Activated CD4-positive, alpha-beta T cell treated with anti-CD3 and anti-CD28 coated beads, Interleukin-2, amount 10 ng/mL, durations not matched to agents 7 days and 5 days (primary cell): ENCODE results near the gene EXOC7. TPM values are rescaled to one million over a fixed set of nuclear protein-coding genes. Genes with fewer than 3 reads are reported as not detected.

Source experiments
- CTCF ChIA-PET: fragments of 350-600 bp; sonication (Branson Sonifier 250); formaldehyde crosslinking; loops from one replicate; lab custom pipeline; 2021; ENCODE audit warnings: antibody characterized with exemption; lab: Charles Lee
- POLR2A ChIA-PET: fragments of 350-600 bp; sonication (Branson Sonifier 250); formaldehyde crosslinking; loops from one replicate; lab custom pipeline; 2021; ENCODE audit warnings: antibody characterized with exemption; lab: Charles Lee
- DNase-seq: peaks from one replicate; pipeline ENCODE4 v3.0.0-alpha.2; 2020
- H3K27ac Mint-ChIP-seq: one replicate; pipeline ENCODE4 v1.8.0; 2021; ENCODE audit warnings: mild to moderate bottlenecking, moderate library complexity, mixed read lengths
- H3K27me3 Mint-ChIP-seq: one replicate; pipeline ENCODE4 v1.8.0; 2021; ENCODE audit warnings: mixed read lengths
- H3K36me3 Mint-ChIP-seq: one replicate; pipeline ENCODE4 v1.8.0; 2021; ENCODE audit warnings: low read depth, mixed read lengths
- H3K4me1 Mint-ChIP-seq: one replicate; pipeline ENCODE4 v1.8.0; 2021; ENCODE audit warnings: mixed read lengths
- H3K4me3 Mint-ChIP-seq: one replicate; pipeline ENCODE4 v1.8.0; 2021; ENCODE audit warnings: mild to moderate bottlenecking, moderate library complexity, mixed read lengths
- H3K9me3 Mint-ChIP-seq: one replicate; pipeline ENCODE4 v1.8.0; 2021; ENCODE audit warnings: mixed read lengths
- total RNA-seq, 2 experiments: library from RNA; stranded (reverse); gene quantifications; one replicate each; pipeline ENCODE4 v1.2.3, GENCODE V29; 2021

EXOC7 gene
- total RNA-seq, 2 experiments from 2014 or later: 140 to 147 TPM

DNA sequence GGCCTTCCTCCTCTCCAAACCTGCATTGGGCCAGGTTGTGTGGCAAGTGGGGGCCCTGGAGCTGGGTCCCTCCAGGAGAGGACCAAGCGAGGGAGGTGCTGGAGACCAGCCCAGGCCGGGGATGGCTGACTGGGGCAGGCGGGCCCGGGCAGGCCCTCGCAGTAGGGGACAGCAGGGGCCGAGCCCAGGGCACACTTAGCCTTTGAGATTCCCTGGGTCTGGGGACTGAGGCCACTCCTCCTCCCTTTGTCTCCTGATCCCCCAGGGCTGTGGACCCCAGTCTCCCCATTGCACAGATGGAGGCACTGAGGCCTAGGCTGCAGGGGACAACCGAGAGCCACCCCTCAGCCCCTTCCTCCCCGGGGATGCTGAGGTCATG is 32.2 kb upstream of the EXOC7 start:
- Mint-ChIP-seq H3K9me3 (no peaks in the 10 kb centered on the region), H3K36me3 (no peaks in the 10 kb centered on the region), H3K4me1 (peaks cover 26% of the 10 kb centered on the region), H3K4me3 (no peak overlapping the region), H3K27ac (peak overlapping the region; percentile 50), H3K27me3 (peaks cover 13% of the 10 kb centered on the region)
- no peak for DNase-seq
- CTCF ChIA-PET: interaction anchor here (4.5 kb wide), 1 partner anchor 145 kb away, joined by 21 read pairs; no protein-coding TSS in a partner anchor
- POLR2A ChIA-PET: no interaction called here

DNA sequence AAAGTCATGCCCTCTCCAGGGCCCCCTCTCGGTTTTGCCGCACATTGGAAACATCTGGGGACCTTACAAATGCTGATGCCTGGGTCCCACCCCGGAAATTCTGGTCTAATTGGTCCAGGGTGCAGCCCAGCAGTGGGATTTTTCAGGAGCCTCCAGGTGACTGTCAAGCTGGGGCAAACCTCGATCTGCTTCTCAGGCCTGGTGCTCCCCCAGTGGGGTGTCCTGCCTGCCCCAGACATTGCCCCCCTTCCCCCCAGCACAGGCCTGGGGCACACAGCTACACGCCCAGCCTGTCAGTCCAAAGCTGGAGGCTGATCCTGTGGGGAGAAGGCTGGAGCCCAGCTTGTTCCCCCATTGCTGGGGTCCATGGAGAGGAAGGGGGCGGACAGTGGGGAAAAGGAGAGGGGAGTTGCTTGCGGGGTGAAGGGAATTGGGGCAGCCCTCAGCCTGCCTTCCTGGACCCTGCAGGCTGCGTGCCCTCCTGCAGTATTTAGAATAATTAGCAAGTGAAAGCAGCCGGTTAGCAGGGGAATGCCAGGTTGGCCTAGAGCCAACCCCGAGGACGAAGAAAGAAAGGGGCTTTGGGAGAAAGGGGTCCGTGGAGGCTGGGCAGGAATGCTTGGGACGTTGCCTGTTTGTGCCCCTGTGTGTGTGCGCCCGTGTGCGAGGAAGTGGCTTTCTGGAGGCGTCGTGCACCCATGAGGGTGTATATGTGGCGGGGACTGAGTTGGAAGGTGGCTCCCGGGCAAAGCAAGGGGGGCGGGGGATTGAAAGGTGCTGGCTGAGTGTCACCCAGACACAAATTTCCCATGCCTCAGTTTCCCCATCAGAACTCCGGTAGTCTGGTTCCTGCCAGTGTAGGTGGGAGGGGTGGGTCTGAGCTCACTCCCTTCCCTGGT is 31.6 kb upstream of the EXOC7 start:
- no peaks in the 10 kb centered on the region for H3K9me3 Mint-ChIP-seq
- H3K36me3 Mint-ChIP-seq: no peaks in the 10 kb centered on the region
- no peak for DNase-seq
- H3K4me1 Mint-ChIP-seq: peaks cover 25% of the 10 kb centered on the region
- CTCF ChIA-PET: interaction anchor here (0.7 to 4.5 kb wide), 3 partner anchors 11 to 145 kb away, joined by 5 to 21 read pairs (median 9); no protein-coding TSS in a partner anchor
- H3K4me3 Mint-ChIP-seq: no peak overlapping the region
- POLR2A ChIA-PET: no interaction called here
- H3K27me3 Mint-ChIP-seq: peaks cover 9% of the 10 kb centered on the region
- H3K27ac Mint-ChIP-seq: peak overlapping the region; percentile 43

DNA sequence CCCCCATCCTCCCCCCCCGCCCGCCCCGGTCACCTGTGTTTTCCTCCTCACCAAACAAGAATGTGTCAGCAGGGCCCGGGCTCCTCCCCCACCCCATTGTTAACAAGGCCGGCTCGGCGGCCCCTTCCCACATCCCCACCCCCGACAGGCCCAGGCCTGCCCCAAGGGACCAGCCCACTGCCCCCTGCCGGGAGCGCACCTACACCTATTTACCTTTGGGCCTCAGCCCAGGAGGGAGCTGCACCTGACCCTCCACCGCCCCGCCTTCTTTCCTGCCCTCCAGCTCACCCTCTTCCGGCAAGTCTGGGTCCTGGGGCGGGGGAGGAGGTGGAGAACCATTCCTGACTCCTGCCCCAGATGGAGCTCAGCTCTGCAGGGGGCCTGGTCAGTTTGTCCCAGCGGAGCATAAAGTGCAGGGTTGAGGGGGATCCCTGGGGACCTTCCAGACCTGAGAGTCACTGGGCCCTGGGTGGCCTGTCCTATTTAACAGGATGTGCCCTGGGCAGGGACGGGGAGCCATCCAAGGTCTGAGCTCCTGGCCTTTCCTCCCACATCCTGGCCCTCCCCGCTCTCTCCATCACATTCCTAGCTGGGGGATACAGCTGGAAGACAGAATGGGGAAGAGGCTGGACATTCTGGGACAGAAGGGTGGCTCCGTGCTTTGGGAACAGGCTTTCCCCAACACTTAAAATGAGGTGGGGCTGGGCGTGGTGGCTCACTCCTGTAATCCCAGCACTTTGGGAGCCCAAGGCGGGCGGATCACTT is 29.2 kb upstream of the EXOC7 start:
- no peaks in the 10 kb centered on the region for H3K27me3 Mint-ChIP-seq
- DNase-seq: no peak
- no peak overlapping the region for H3K27ac Mint-ChIP-seq
- no peaks in the 10 kb centered on the region for H3K9me3 Mint-ChIP-seq
- ChIA-PET POLR2A (interaction anchor here (0.6 to 1.0 kb wide), 2 partner anchors 57 to 138 kb away, joined by 3 read pairs; no protein-coding TSS in a partner anchor), CTCF (interaction anchor here (0.7 to 4.5 kb wide), 7 partner anchors 8 to 148 kb away, joined by 3 to 21 read pairs (median 9); no protein-coding TSS in a partner anchor)
- peaks cover 29% of the 10 kb centered on the region for H3K4me1 Mint-ChIP-seq
- no peak overlapping the region for H3K4me3 Mint-ChIP-seq
- H3K36me3 Mint-ChIP-seq: no peaks in the 10 kb centered on the region

DNA sequence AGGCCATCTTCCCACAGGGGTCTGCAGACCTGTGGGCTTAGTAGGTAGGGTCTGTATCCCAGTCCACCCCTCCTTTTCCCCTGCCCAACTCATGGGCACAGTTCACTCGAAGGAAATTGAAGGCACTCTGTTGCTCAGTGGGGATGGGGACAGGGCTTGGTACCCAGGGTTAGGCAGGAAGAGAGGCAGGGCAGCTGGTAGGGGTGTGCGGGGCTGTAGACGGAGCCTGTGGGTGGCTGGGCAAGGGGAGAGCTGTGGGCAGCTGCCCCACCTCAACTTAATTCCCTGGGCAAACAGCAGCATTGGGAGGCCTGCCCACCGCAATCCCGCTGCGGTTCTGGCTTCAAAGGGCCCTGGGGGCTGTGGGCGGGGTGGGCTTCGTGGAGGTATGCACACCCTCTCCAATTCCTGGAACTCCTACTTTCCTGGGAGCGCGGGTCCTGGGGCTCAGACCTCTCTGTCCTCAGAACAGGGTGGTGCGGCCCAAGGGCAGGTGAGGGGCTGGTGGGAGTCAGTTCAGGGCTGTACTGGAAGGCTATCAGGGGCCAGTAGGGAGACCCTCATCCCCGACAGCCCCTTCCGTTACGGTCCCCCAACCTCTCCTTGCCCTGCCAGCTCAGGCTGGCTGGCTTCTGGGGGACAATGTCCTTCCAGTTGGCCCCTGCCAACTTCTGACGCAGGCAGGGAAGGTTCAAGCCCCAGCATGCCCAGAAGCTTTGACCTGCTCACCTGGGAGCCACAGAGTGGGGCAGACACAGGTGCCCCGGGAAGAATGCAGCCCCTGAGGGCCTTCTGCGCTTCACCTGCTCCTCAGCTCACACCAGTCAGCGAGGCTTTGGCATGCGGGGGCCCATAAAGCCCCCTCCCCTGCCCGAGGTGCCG is 28.3 kb upstream of the EXOC7 start:
- no peaks in the 10 kb centered on the region for H3K36me3 Mint-ChIP-seq
- H3K4me1 Mint-ChIP-seq: peaks cover 34% of the 10 kb centered on the region
- no peak for DNase-seq
- H3K27ac Mint-ChIP-seq: peak overlapping the region; percentile 64
- no peaks in the 10 kb centered on the region for H3K9me3 Mint-ChIP-seq
- H3K27me3 Mint-ChIP-seq: no peaks in the 10 kb centered on the region
- ChIA-PET POLR2A (no interaction called here), CTCF (interaction anchor here (1.3 to 4.5 kb wide), 3 partner anchors 10 to 148 kb away, joined by 4 to 21 read pairs (median 17); no protein-coding TSS in a partner anchor)
- H3K4me3 Mint-ChIP-seq: no peak overlapping the region

DNA sequence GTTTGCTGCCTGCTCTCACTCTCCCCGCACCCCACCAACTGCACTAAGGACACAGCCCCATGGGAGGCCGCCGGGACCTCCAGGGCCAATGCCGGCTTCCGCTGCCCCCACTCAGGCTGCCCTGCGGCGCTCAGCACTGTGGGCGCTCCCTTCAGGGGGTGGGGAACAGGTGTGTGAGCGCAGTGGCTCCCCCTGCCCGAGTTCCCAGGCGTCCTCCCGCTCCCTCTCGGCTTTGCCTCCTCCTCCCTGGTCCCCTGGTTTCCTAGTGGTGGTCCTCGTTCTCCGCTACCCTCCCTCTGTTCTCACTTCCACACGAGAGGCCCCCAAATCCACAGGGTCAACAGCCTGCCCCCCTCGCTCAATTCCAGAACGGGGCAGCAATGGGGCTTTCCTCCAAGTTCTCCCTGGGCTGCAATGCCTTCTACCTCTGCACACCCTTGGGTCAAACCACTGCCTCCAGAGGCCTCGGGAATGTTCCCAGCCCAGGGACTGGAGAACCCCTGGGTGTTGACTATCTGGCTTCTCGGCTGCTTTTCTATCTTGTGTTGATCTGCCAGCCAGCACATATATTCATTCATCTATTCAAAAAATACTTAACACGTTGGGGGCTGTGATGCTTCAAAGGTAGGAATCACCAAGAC is 27.6 kb upstream of the EXOC7 start:
- ChIA-PET CTCF (interaction anchor here (1.0 to 4.5 kb wide), 10 partner anchors 8 to 149 kb away, joined by 3 to 21 read pairs (median 4); no protein-coding TSS in a partner anchor), POLR2A (no interaction called here)
- Mint-ChIP-seq H3K4me1 (peaks cover 42% of the 10 kb centered on the region), H3K27ac (peak overlapping the region; percentile 64), H3K4me3 (no peak overlapping the region), H3K9me3 (no peaks in the 10 kb centered on the region), H3K36me3 (no peaks in the 10 kb centered on the region), H3K27me3 (no peaks in the 10 kb centered on the region)
- DNase-seq: no peak

DNA sequence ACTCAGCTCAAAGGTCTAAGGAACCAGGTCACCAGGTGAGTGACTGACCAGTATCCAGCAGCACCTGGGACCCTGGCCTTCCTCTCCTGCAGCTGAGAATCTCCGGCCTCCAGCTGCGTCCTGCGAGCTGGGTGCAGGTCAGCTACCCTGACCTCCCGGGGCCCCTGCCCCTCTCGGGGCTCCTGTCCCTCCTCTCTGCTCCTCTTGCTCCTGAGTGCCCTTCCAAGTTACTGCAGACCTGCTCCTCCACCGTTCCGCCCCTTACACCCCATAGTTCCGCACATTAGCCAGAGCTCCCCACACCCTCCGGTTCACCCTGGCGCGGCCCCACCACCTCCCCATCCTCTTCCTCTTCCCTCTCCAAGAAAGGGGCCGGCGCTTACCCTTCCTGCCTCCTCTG is 26.9 kb upstream of the EXOC7 start:
- CTCF ChIA-PET: interaction anchor here (0.6 to 2.0 kb wide), 10 partner anchors 8 to 150 kb away, joined by 3 to 11 read pairs (median 4); no protein-coding TSS in a partner anchor

DNA sequence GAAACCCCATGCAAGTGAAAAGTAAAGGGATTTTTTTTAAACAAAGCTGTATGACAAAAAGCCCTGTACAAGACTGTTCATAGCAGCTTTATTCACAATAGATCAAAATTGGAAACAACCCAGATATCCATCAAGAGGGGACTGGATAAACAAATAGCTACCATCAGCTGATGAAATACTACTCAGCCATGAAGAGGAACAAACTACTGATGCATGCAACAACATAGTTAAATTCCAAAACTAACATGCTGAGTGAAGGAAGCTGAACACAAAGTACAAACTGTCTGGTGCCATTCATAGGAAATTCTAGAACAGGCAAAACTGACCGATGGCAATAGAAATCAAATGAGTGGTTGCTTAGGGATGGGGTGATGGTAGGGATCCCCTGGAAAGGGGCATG is 22.3 kb upstream of the EXOC7 start:
- no peak for DNase-seq
- H3K27ac Mint-ChIP-seq: no peak overlapping the region
- no peaks in the 10 kb centered on the region for H3K36me3 Mint-ChIP-seq
- ChIA-PET CTCF (interaction anchor here (1.0 to 11.6 kb wide), 7 partner anchors 16 to 155 kb away, joined by 3 to 160 read pairs (median 6); no protein-coding TSS in a partner anchor), POLR2A (no interaction called here)
- peaks cover 40% of the 10 kb centered on the region for H3K4me1 Mint-ChIP-seq
- H3K27me3 Mint-ChIP-seq: no peaks in the 10 kb centered on the region
- H3K4me3 Mint-ChIP-seq: no peak overlapping the region
- H3K9me3 Mint-ChIP-seq: no peaks in the 10 kb centered on the region

More for the DNA sequence above, 26.9 kb upstream of the EXOC7 start:
- Mint-ChIP-seq H3K36me3 (no peaks in the 10 kb centered on the region), H3K4me1 (peaks cover 43% of the 10 kb centered on the region), H3K27me3 (no peaks in the 10 kb centered on the region), H3K27ac (no peak overlapping the region), H3K4me3 (no peak overlapping the region), H3K9me3 (no peaks in the 10 kb centered on the region)
- POLR2A ChIA-PET: no interaction called here
- no peak for DNase-seq

DNA sequence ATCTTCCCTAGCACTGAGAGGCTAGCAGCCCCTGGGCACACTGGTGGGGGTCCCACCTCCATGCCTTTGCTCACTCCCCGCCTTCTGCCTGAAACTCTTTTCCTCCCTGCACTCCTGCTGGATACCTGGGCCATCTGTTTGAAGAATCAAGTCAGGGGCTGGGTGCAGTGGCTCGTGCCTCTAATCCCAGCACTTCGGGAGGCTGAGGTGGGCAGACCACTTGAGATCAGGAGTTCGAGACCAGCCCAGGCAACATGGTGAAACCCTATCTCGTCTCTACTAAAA is 21.7 kb upstream of the EXOC7 start:
- no peaks in the 10 kb centered on the region for H3K27me3 Mint-ChIP-seq
- H3K27ac Mint-ChIP-seq: no peak overlapping the region
- ChIA-PET POLR2A (no interaction called here), CTCF (interaction anchor here (1.0 to 11.6 kb wide), 7 partner anchors 8 to 156 kb away, joined by 3 to 160 read pairs (median 5); no protein-coding TSS in a partner anchor)
- H3K4me1 Mint-ChIP-seq: peaks cover 38% of the 10 kb centered on the region
- DNase-seq: no peak
- no peaks in the 10 kb centered on the region for H3K36me3 Mint-ChIP-seq
- no peaks in the 10 kb centered on the region for H3K9me3 Mint-ChIP-seq
- no peak overlapping the region for H3K4me3 Mint-ChIP-seq

DNA sequence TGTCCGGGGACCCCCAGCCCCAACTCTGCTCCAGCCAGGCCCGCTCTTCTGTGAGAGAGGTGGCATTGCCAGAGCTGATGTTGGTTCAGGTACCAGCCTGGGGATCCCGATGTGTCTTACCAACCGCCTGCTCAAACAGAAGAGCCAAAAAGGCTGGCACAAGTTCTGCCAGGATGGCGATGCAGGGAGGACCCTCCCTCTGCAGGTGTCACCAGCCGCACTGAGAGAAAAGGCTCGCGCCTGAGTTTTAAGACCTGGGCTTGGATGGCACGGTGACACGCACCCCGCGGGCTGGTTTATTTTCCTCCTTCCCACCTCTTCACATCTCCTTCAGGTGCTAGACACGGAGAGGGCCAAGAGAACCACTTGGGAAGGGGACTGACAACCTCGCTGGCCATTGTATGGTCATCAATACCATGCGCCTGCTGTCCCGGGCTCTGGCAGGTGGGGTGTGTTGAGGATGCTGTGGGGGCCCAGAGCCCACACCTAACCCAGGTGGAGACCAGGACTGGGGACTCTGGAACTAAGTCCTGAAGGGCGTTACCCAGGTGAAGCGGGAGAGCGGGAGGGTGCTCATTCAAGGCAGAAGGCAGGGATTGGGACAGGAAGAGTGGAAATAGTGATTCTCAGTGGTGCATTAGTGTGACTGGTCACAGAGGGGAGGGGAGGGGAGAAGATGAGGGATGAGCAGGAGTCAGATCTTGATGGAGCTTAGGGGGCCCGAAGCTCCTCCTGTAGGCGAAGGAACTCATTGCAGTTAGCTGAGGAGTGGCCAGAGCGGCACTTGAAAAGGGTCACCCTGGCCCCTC is 21.2 kb upstream of the EXOC7 start:
- Mint-ChIP-seq H3K27me3 (no peaks in the 10 kb centered on the region), H3K27ac (no peak overlapping the region), H3K4me3 (no peak overlapping the region), H3K9me3 (no peaks in the 10 kb centered on the region), H3K4me1 (peaks cover 38% of the 10 kb centered on the region), H3K36me3 (no peaks in the 10 kb centered on the region)
- POLR2A ChIA-PET: no interaction called here
- no peak for DNase-seq
- CTCF ChIA-PET: interaction anchor here (1.2 to 11.6 kb wide), 12 partner anchors 9 to 156 kb away, joined by 3 to 160 read pairs (median 5); partner anchors contain the start of gene EXOC7

DNA sequence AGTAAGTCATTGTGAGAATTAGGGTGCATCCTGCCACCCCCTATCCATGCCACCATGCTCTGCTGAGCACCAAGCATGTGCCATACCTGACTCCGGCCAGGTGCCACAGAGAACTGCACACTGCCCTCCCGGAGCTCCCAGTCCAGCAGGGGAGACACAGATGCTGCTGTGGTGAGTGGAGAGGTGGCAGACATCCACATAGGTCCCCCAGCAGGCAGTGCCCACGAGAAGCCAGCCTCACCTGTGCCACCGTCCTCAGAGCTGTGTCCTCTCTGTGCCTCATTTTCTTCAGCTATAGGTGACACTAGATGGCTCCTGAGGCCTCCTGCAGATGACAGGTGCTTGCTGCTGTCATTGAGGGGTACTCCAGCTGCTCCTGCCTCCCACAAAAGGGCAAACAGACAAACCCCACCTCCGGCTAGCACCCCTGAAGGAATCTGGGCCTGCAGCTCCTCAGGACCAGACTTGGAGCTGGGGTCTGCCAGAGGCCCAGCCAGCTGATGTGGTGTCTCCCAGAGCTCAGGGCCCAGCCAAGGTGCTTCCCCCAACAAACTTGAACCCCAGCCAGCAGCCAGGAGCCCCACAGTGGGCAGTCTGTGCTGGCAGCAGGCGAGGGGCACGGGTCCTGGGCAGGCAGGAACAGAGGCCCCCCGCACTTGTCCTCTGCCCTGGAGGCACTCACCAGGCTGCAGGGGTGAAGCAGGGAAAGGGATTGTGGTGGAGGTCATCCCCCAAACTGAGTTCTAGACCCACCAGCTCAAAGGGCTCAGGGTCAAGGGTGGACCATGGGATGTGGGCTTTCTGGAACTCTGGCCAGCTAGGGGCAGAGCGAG is 20.4 kb upstream of the EXOC7 start:
- DNase-seq: no peak
- ChIA-PET CTCF (interaction anchor here (0.6 to 11.6 kb wide), 12 partner anchors 10 to 157 kb away, joined by 3 to 160 read pairs (median 4); partner anchors contain the start of gene EXOC7), POLR2A (interaction anchor here (0.6 kb wide), 2 partner anchors 144 to 228 kb away, joined by 4 to 5 read pairs; no protein-coding TSS in a partner anchor)
- Mint-ChIP-seq H3K27me3 (no peaks in the 10 kb centered on the region), H3K27ac (peak overlapping the region; percentile 68), H3K9me3 (no peaks in the 10 kb centered on the region), H3K4me3 (no peak overlapping the region), H3K36me3 (no peaks in the 10 kb centered on the region), H3K4me1 (peaks cover 35% of the 10 kb centered on the region)
